Glomerular visceral epithelial cell (primary cell): ENCODE results near the gene FNDC7.
"Not testable (repeated sequence)": the region's sequence is repeated elsewhere in the genome, so short reads cannot be mapped to it uniquely, and the experiment has no call there.

Experiments
- DNase-seq: peaks from one replicate; pipeline ENCODE4 v3.0.0-alpha.2; 2016; ENCODE audit errors: extremely low spot score

The FNDC7 gene

GRCh38 chr1:108695535-108695934 is 17.2 kb upstream of the FNDC7 start:
- DNase-seq = no peak

- DNase-seq = no peak
These were observed 13.1 kb upstream of the FNDC7 start for GRCh38 chr1:108699375-108700332.

GRCh38 chr1:108701176-108701849 is 11.4 kb upstream of the FNDC7 start:
- DNase-seq = no peak

GRCh38 chr1:108702109-108702508 is 10.6 kb upstream of the FNDC7 start:
- DNase-seq = not testable (repeated sequence)

GRCh38 chr1:108703939-108704338 is 8.8 kb upstream of the FNDC7 start:
- no peak for DNase-seq

GRCh38 chr1:108704496-108704895 is 8.2 kb upstream of the FNDC7 start:
- DNase-seq = peak; percentile 41

- DNase-seq = no peak
These were observed 6.1 kb upstream of the FNDC7 start for GRCh38 chr1:108706643-108707042.

GRCh38 chr1:108708691-108709660 is 3.7 kb upstream of the FNDC7 start:
- DNase-seq = no peak

GRCh38 chr1:108715932-108716331 is 3.2 kb downstream of the FNDC7 start:
- DNase-seq = no peak

- no peak for DNase-seq
These were observed 3.9 kb downstream of the FNDC7 start for GRCh38 chr1:108716437-108717230.

GRCh38 chr1:108717774-108718316 is 5.1 kb downstream of the FNDC7 start:
- DNase-seq = no peak

GRCh38 chr1:108718927-108719655 is 6.4 kb downstream of the FNDC7 start:
- no peak for DNase-seq

- peak; percentile 65 for DNase-seq
These were observed 7.1 kb downstream of the FNDC7 start for GRCh38 chr1:108719656-108720435.

GRCh38 chr1:108722292-108722691 is 9.6 kb downstream of the FNDC7 start:
- DNase-seq = no peak

- DNase-seq = no peak
These were observed 13.2 kb downstream of the FNDC7 start for GRCh38 chr1:108725906-108726305.

GRCh38 chr1:108728327-108728923 is 15.7 kb downstream of the FNDC7 start:
- no peak for DNase-seq

GRCh38 chr1:108729481-108729880 is 16.8 kb downstream of the FNDC7 start:
- no peak for DNase-seq

GRCh38 chr1:108732398-108732797 is 19.7 kb downstream of the FNDC7 start:
- DNase-seq = no peak
